Prostate gland (tissue), 2 donors: ENCODE measurements around the gene BMPER. TPM values are rescaled to one million over a fixed set of nuclear protein-coding genes. Genes with fewer than 3 reads are reported as not detected.

Experiments
- DNase-seq: peaks from one replicate; pipeline ENCODE4 v3.0.0-alpha.2; 2019; ENCODE audit warnings: low spot score
- H3K27ac ChIP-seq, 2 donors: fragments of 200-600 bp; sonication (generic); 2 replicates each; pipeline ENCODE4 v1.5.1; 2017 to 2019
- H3K27me3 ChIP-seq: fragments of 200-600 bp; sonication (generic); replicated peaks from 2 replicates; pipeline ENCODE4 v1.5.1; 2019; ENCODE audit not compliant: insufficient read depth
- H3K36me3 ChIP-seq, 2 donors: fragments of 200-600 bp; sonication (generic); 1 replicate in 1 of 2; 2 replicates in 1 of 2; pipeline versions ENCODE4 v1.5.1 to v1.8.1; 2017 to 2019
- H3K4me1 ChIP-seq: fragments of 200-600 bp; sonication (generic); replicated peaks from 2 replicates; pipeline ENCODE4 v1.5.1; 2019
- H3K4me3 ChIP-seq, 2 donors: fragments of 200-600 bp; sonication (generic); 2 replicates each; pipeline ENCODE4 v1.5.1; 2017 to 2019
- H3K9me3 ChIP-seq: fragments of 200-600 bp; sonication (generic); 2 replicates; pipeline ENCODE4 v1.5.1; 2017
- CTCF ChIP-seq, 4 experiments: fragments of 200-600 bp in 2 of 4; fragments of 450-650 bp in 2 of 4; sonication (generic) in 2 of 4; IDR thresholded peaks; 1 replicate in 3 of 4; 2 replicates in 1 of 4; pipeline ENCODE4 v1.5.1; 2016 to 2019; ENCODE audit warnings: antibody characterized with exemption in 4 of 4, mild to moderate bottlenecking in 2 of 4, moderate library complexity in 2 of 4
- POLR2A ChIP-seq: fragments of 450-650 bp; IDR thresholded peaks from one replicate; pipeline ENCODE4 v1.6.1; 2016; ENCODE audit warnings: antibody characterized with exemption, mild to moderate bottlenecking
- POLR2AphosphoS5 ChIP-seq: sonication (generic); formaldehyde crosslinking; IDR thresholded peaks from one replicate; pipeline ENCODE4 v1.6.1; 2017; ENCODE audit warnings: antibody characterized with exemption
- whole genome bisulfite sequencing: methylation state at CpG from one replicate; pipeline ENCODE4 v1.1.5; 2018; 5-methylcytosine and 5-hydroxymethylcytosine counted together
- intact Hi-C: fragments of 100-400 bp; cut with DNase I; formaldehyde crosslinking; loops from one replicate; pipeline ENCODE4 v1.14.2; 2022
- total RNA-seq, 2 donors: library from RNA; depleted of rRNA; stranded (reverse); fragments of >200 nt; gene quantifications; one replicate each; pipeline ENCODE4 v1.1.0, GENCODE V29; 2016

Gene BMPER
- total RNA-seq, 2 donors from 2014 or later, result 4.5 to 8.4 TPM

GRCh38 chr7:33981671-33982424, 76.5 kb downstream of the BMPER start:
- TF ChIP-seq POLR2AphosphoS5, result no peak
- TF ChIP-seq CTCF (IDR thresholded peaks at IDR 0.05), result no peak
- no peak for TF ChIP-seq POLR2A
- H3K27me3 ChIP-seq, result no peaks in the 10 kb centered on the region
- no peaks in the 10 kb centered on the region for H3K36me3 ChIP-seq
- intact Hi-C loops, result loop anchor here (5.0 to 10.0 kb wide), 2 partner anchors 80 to 183 kb away; no protein-coding TSS in a partner anchor
- WGBS, result 84% methylated on average over 5 of the region's 5 CpGs
- no peaks in the 10 kb centered on the region for H3K9me3 ChIP-seq
- H3K4me1 ChIP-seq, result no peaks in the 10 kb centered on the region
- H3K27ac ChIP-seq, result no peak overlapping the region
- H3K4me3 ChIP-seq, result no peak overlapping the region
- no peak for DNase-seq

GRCh38 chr7:33982425-33982786, 77.1 kb downstream of the BMPER start:
- 62% methylated on average over 2 of the region's 2 CpGs for WGBS
- DNase-seq, result no peak
- H3K4me3 ChIP-seq, result no peak overlapping the region

GRCh38 chr7:33986451-33986850, 81.1 kb downstream of the BMPER start:
- Histone ChIP-seq H3K9me3 (no peaks in the 10 kb centered on the region), H3K27ac (peak overlapping the region in 1 of 2 donors; percentile 34), H3K4me1 (no peaks in the 10 kb centered on the region), H3K27me3 (no peaks in the 10 kb centered on the region), H3K4me3 (no peak overlapping the region), H3K36me3 (no peaks in the 10 kb centered on the region)
- no peak for DNase-seq
- TF ChIP-seq POLR2AphosphoS5 (no peak), POLR2A (no peak), CTCF (IDR thresholded peaks at IDR 0.05) (no peak)
- 92% methylated on average over 2 of the region's 2 CpGs for WGBS
- intact Hi-C loops, result loop anchor here (10.0 kb wide), 1 partner anchor 178 kb away; no protein-coding TSS in a partner anchor

More at GRCh38 chr7:33982425-33982786, 77.1 kb downstream of the BMPER start:
- Histone ChIP-seq H3K27ac (no peak overlapping the region), H3K4me1 (no peaks in the 10 kb centered on the region), H3K36me3 (no peaks in the 10 kb centered on the region), H3K9me3 (no peaks in the 10 kb centered on the region), H3K27me3 (no peaks in the 10 kb centered on the region)
- intact Hi-C loops, result loop anchor here (5.0 to 10.0 kb wide), 2 partner anchors 80 to 182 kb away; no protein-coding TSS in a partner anchor
- no peak for TF ChIP-seq POLR2A
- TF ChIP-seq CTCF (IDR thresholded peaks at IDR 0.05), result peak in 1 of 4 experiments; percentile 21

- no peaks in the 10 kb centered on the region for H3K9me3 ChIP-seq
- no peaks in the 10 kb centered on the region for H3K27me3 ChIP-seq
- TF ChIP-seq POLR2A, result no peak
- peak; percentile 25 for TF ChIP-seq POLR2AphosphoS5
- intact Hi-C loops, result loop anchor here (10.0 kb wide), 1 partner anchor 178 kb away; no protein-coding TSS in a partner anchor
- no peaks in the 10 kb centered on the region for H3K4me1 ChIP-seq
- peak overlapping the region; percentile 9 to 34 for H3K27ac ChIP-seq
- no peak for DNase-seq
- H3K36me3 ChIP-seq, result no peaks in the 10 kb centered on the region
- H3K4me3 ChIP-seq, result no peak overlapping the region
- 72% methylated on average over 9 of the region's 9 CpGs for WGBS
Measured at GRCh38 chr7:33986951-33987947, 81.9 kb downstream of the BMPER start.

GRCh38 chr7:33996899-33997298, 91.6 kb downstream of the BMPER start:
- Histone ChIP-seq H3K27me3 (no peaks in the 10 kb centered on the region), H3K36me3 (no peaks in the 10 kb centered on the region), H3K4me1 (no peaks in the 10 kb centered on the region), H3K9me3 (no peaks in the 10 kb centered on the region), H3K4me3 (no peak overlapping the region), H3K27ac (peak overlapping the region in 1 of 2 donors; percentile 8)
- TF ChIP-seq POLR2AphosphoS5 (no peak), CTCF (IDR thresholded peaks at IDR 0.05) (no peak), POLR2A (no peak)
- intact Hi-C loops, result no loop called here
- DNase-seq, result no peak
- 96% methylated on average over 1 of the region's 1 CpG for WGBS
